ENCODE measurements around the gene KCTD3. TPM values are rescaled to one million over a fixed set of nuclear protein-coding genes. Genes with fewer than 3 reads are reported as not detected.

KCTD3 gene
- total and polyA plus RNA-seq, 2 of the 13 experiments (the other 11 are each of a cell fraction or from before 2014, with no cell fraction given): 49.8 to 68.1 TPM

DNA sequence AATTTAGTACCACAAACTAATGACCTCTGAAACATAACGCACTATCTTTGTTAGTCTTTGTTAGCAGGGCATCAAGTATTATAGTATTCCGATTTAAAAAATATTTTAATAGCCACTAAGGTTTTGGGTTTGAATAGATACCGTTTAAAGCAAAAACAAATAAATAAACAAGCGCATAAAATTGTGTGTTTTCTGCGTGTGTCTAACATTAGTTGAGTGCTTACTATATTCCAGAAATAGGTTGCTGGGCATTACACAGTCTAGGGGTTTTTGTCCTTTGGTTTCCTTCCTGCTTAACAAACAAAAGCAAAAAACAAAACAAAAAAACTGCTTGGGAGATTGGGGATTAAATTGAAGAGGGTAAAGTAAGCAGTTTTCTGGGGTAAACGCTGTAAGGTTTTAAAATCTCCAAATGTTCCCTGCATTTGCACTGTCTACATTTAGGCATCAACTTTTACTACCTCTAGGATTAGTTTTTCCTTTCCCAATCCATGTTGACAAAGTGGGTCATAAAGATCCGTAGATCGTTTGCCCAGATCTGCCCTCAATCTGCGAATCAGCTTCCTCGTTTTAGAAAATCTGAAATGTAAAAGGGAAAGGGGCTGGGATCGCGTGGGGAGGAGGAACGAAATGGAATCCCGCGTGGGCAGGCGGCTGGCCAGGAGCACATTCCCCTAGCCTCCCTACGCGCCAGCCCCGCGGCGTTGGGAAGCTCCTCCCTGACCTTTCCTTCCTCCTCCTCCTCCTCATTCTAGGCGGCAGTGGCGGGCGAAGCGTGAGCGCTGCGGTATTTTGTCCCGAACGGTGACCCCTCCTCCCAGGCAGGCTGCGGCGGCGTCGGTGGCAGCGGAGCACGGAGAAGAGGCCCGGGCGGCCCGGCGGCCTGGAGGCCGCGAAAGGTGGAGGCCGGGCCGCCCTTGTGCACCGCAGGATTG lies at the start of gene KCTD3 (continued):
- TF ChIP-seq ZNF501 (CRISPR knock-in tag; IDR thresholded peaks at IDR 0.05) (peak; percentile 64; the same call in 1 of the 2 replicates), MEIS2 (CRISPR knock-in tag; IDR thresholded peaks at IDR 0.05) (no peak), ZMYM4 (CRISPR knock-in tag; IDR thresholded peaks at IDR 0.05) (peak; percentile 84), PRMT3 (CRISPR knock-in tag; IDR thresholded peaks at IDR 0.05; ENCODE audit: borderline replicate concordance, low read depth) (no peak), CCDC6 (CRISPR knock-in tag; IDR thresholded peaks at IDR 0.05) (no peak; the same call in 1 of the 2 replicates), HCFC1 (IDR thresholded peaks at IDR 0.05; ENCODE audit: low read depth, low read length) (no peak), ZBTB26 (CRISPR knock-in tag; IDR thresholded peaks at IDR 0.05; ENCODE audit: borderline replicate concordance) (peak; percentile 44; the same call in 1 of the 2 replicates), KDM4B (CRISPR knock-in tag; IDR thresholded peaks at IDR 0.05) (peak; percentile 81; the same call in 1 of the 2 replicates), ZNF33B (CRISPR knock-in tag; IDR thresholded peaks at IDR 0.05) (0 out of 2 replicates have a peak, but pooled peaks have one; percentile 9), ATRX (CRISPR knock-in tag; IDR thresholded peaks at IDR 0.05; ENCODE audit: borderline replicate concordance) (no peak), ZNF282 (IDR thresholded peaks at IDR 0.05; ENCODE audit: partially characterized antibody) (no peak), KLF16 (CRISPR knock-in tag; IDR thresholded peaks at IDR 0.05) (peak in 1 of 2 experiments; percentile 78; a peak in 2 of 4 replicates), ZNF879 (CRISPR knock-in tag; IDR thresholded peaks at IDR 0.05) (peak; percentile 62; the same call in 1 of the 2 replicates), ZNF768 (CRISPR knock-in tag; IDR thresholded peaks at IDR 0.05) (no peak), FIP1L1 (IDR thresholded peaks at IDR 0.05; ENCODE audit: borderline replicate concordance, insufficient read depth, low read depth, low read length) (no peak), KMT2B (CRISPR knock-in tag; IDR thresholded peaks at IDR 0.05) (peak; percentile 89), FOSL2 (CRISPR knock-in tag; IDR thresholded peaks at IDR 0.05) (peak; percentile 47; the same call in 1 of the 2 replicates), GTF2F1 (IDR thresholded peaks at IDR 0.05; ENCODE audit: low read length) (no peak), STAT5B (CRISPR knock-in tag; IDR thresholded peaks at IDR 0.05) (no peak)
- TF ChIP-seq, protein P1, sequence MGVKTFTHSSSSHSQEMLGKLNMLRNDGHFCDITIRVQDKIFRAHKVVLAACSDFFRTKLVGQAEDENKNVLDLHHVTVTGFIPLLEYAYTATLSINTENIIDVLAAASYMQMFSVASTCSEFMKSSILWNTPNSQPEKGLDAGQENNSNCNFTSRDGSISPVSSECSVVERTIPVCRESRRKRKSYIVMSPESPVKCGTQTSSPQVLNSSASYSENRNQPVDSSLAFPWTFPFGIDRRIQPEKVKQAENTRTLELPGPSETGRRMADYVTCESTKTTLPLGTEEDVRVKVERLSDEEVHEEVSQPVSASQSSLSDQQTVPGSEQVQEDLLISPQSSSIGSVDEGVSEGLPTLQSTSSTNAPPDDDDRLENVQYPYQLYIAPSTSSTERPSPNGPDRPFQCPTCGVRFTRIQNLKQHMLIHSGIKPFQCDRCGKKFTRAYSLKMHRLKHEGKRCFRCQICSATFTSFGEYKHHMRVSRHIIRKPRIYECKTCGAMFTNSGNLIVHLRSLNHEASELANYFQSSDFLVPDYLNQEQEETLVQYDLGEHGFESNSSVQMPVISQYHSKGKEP (CRISPR knock-in tag; IDR thresholded peaks at IDR 0.05): no peak
- TF ChIP-seq, protein P2, sequence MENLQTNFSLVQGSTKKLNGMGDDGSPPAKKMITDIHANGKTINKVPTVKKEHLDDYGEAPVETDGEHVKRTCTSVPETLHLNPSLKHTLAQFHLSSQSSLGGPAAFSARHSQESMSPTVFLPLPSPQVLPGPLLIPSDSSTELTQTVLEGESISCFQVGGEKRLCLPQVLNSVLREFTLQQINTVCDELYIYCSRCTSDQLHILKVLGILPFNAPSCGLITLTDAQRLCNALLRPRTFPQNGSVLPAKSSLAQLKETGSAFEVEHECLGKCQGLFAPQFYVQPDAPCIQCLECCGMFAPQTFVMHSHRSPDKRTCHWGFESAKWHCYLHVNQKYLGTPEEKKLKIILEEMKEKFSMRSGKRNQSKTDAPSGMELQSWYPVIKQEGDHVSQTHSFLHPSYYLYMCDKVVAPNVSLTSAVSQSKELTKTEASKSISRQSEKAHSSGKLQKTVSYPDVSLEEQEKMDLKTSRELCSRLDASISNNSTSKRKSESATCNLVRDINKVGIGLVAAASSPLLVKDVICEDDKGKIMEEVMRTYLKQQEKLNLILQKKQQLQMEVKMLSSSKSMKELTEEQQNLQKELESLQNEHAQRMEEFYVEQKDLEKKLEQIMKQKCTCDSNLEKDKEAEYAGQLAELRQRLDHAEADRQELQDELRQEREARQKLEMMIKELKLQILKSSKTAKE (CRISPR knock-in tag; IDR thresholded peaks at IDR 0.05; ENCODE audit: borderline replicate concordance): peak; percentile 42; the same call in 1 of the 2 replicates
- TF ChIP-seq, protein P3, sequence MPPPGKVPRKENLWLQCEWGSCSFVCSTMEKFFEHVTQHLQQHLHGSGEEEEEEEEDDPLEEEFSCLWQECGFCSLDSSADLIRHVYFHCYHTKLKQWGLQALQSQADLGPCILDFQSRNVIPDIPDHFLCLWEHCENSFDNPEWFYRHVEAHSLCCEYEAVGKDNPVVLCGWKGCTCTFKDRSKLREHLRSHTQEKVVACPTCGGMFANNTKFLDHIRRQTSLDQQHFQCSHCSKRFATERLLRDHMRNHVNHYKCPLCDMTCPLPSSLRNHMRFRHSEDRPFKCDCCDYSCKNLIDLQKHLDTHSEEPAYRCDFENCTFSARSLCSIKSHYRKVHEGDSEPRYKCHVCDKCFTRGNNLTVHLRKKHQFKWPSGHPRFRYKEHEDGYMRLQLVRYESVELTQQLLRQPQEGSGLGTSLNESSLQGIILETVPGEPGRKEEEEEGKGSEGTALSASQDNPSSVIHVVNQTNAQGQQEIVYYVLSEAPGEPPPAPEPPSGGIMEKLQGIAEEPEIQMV (CRISPR knock-in tag; IDR thresholded peaks at IDR 0.05; ENCODE audit: low read depth): 0 out of 2 replicates have a peak, but pooled peaks have one; percentile 4

Data from HepG2 (cell line).